Activated T-helper 1 cell treated with anti-CD3 and anti-CD28 coated beads, Interleukin-2, amount 50 U/mL, for 16 hours (primary cell): ENCODE data around the gene OFD1.

Experiments
- DNase-seq, 2 donors: peaks; one replicate each; pipeline ENCODE4 v3.0.0-alpha.2; 2020; ENCODE audit warnings: low read depth in 1 of 2, low spot score in 1 of 2

OFD1 gene

GRCh38 chrX:13752646-13753045 lies 18.1 kb downstream of the OFD1 start:
- no peak for DNase-seq

- DNase-seq = no peak
Measured at GRCh38 chrX:13754765-13755164, 20.2 kb downstream of the OFD1 start.

GRCh38 chrX:13755254-13755653 lies 20.7 kb downstream of the OFD1 start:
- no peak for DNase-seq

- DNase-seq = no peak
Measured at GRCh38 chrX:13756381-13756780, 21.8 kb downstream of the OFD1 start.

- DNase-seq = no peak
Measured at GRCh38 chrX:13759152-13759718, 24.7 kb downstream of the OFD1 start.

- no peak for DNase-seq
Measured at GRCh38 chrX:13760426-13760825, 25.9 kb downstream of the OFD1 start.

GRCh38 chrX:13761606-13762414 lies 27.3 kb downstream of the OFD1 start:
- no peak for DNase-seq

GRCh38 chrX:13763489-13763888 lies 28.9 kb downstream of the OFD1 start:
- no peak for DNase-seq

GRCh38 chrX:13764281-13764680 lies 29.7 kb downstream of the OFD1 start:
- DNase-seq = no peak

- DNase-seq = no peak
Measured at GRCh38 chrX:13764765-13765164, 30.2 kb downstream of the OFD1 start.

- DNase-seq = no peak
Measured at GRCh38 chrX:13768939-13769338, 34.4 kb downstream of the OFD1 start.

GRCh38 chrX:13770013-13770535 lies 35.5 kb downstream of the OFD1 start:
- DNase-seq = no peak

- DNase-seq = no peak
Measured at GRCh38 chrX:13774696-13775095, 40.1 kb downstream of the OFD1 start.

GRCh38 chrX:13775837-13776236 lies 41.3 kb downstream of the OFD1 start:
- no peak for DNase-seq

GRCh38 chrX:13776387-13776786 lies 41.8 kb downstream of the OFD1 start:
- no peak for DNase-seq

GRCh38 chrX:13778916-13779315 lies 44.4 kb downstream of the OFD1 start:
- DNase-seq = no peak

GRCh38 chrX:13780868-13781427 lies 46.4 kb downstream of the OFD1 start:
- no peak for DNase-seq

- no peak for DNase-seq
Measured at GRCh38 chrX:13786048-13786447, 51.5 kb downstream of the OFD1 start.

- no peak for DNase-seq
Measured at GRCh38 chrX:13790206-13791131, 55.9 kb downstream of the OFD1 start.

- no peak for DNase-seq
Measured at GRCh38 chrX:13791145-13791544, 56.6 kb downstream of the OFD1 start.

GRCh38 chrX:13791559-13791958 lies 57.0 kb downstream of the OFD1 start:
- no peak for DNase-seq
